Breast epithelium (tissue), 4 donors: ENCODE results near the gene FAM187B. TPM values are rescaled to one million over a fixed set of nuclear protein-coding genes. Genes with fewer than 3 reads are reported as not detected.
"Not testable (repeated sequence)": the region's sequence is repeated elsewhere in the genome, so short reads cannot be mapped to it uniquely, and the experiment has no call there.

ENCODE experiments used
- DNase-seq, 2 donors: peaks; one replicate each; pipeline ENCODE4 v3.0.0-alpha.2; 2019; ENCODE audit warnings: low spot score in 2 of 2
- H3K27ac ChIP-seq, 2 donors: fragments of 200-600 bp; sonication (generic) in 1 of 2; one replicate each; pipeline ENCODE4 v1.5.1; 2016 to 2019; ENCODE audit warnings: mild to moderate bottlenecking in 1 of 2
- H3K27me3 ChIP-seq, 2 donors: fragments of 200-600 bp; sonication (generic) in 1 of 2; one replicate each; pipeline versions ENCODE4 v1.5.1 to v1.6.0; 2017 to 2019; ENCODE audit warnings: control low read depth in 1 of 2, mild to moderate bottlenecking in 1 of 2
- H3K36me3 ChIP-seq: fragments of 200-600 bp; one replicate; pipeline ENCODE4 v1.5.1; 2019
- H3K4me1 ChIP-seq, 2 donors: fragments of 200-600 bp; sonication (generic); one replicate each; pipeline ENCODE4 v1.5.1; 2016 to 2019; ENCODE audit warnings: control low read depth in 1 of 2
- H3K4me3 ChIP-seq, 3 donors: fragments of 200-600 bp; sonication (generic); 1 replicate in 2 of 3; 2 replicates in 1 of 3; pipeline ENCODE4 v1.5.1; 2016 to 2019; ENCODE audit warnings: mild to moderate bottlenecking in 3 of 3, moderate library complexity in 2 of 3
- H3K9me3 ChIP-seq, 2 donors: fragments of 200-600 bp; sonication (generic) in 1 of 2; one replicate each; pipeline ENCODE4 v1.5.1; 2016 to 2019; ENCODE audit warnings: control low read depth in 1 of 2
- POLR2A ChIP-seq: fragments of 450-650 bp; IDR thresholded peaks from one replicate; pipeline ENCODE4 v1.6.1; 2016; ENCODE audit warnings: antibody characterized with exemption, mild to moderate bottlenecking, moderate library complexity
- POLR2AphosphoS5 ChIP-seq, 3 donors: sonication (generic); formaldehyde crosslinking; IDR thresholded peaks; one replicate each; pipeline ENCODE4 v1.6.1; 2017; ENCODE audit warnings: antibody characterized with exemption in 3 of 3
- intact Hi-C: fragments of 100-400 bp; cut with DNase I; formaldehyde crosslinking; loops from one replicate; pipeline ENCODE4 v1.15.1; 2023; ENCODE audit warnings: low total_unique reads
- total RNA-seq, 3 donors: library from RNA; depleted of rRNA; stranded (reverse); fragments of >200 nt; gene quantifications; one replicate each; pipeline ENCODE4 v1.1.0, GENCODE V29; 2016
- TF ChIP-seq, protein P1 (sequence below), 3 donors: fragments of 450-650 bp; IDR thresholded peaks; one replicate each; pipeline ENCODE4 v1.5.1; 2016 to 2017; ENCODE audit warnings: antibody characterized with exemption in 3 of 3, mild to moderate bottlenecking in 3 of 3, moderate library complexity in 3 of 3

FAM187B gene
- total RNA-seq, 3 donors from 2014 or later: 0.44 TPM; not detected in 2

DNA sequence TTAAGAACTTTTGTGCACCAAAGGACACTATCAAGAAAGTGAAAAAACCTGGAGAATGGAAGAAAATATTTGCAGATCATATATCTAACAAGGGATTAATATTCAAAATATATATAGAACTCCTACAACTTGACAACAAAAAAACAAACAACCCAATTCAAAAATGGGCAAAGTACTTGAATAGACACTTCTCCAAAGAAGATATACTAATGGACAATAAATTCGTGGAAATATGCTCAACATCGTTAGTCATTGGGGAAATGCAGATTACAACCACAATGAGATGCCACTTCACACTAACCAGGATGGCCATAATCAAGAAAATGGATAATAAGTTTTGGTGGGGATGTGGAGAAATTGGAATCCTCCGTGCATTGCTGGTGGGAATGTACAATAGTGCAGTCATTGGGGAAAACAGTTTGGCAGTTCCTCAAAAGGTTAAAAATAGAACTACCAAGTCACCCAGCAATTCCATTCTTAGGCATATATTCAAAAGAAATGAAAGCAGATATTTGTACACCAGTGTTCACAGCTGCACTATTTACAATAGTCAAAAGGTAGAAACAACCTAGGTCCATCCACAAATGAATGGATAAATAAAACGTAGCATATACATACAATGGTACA is 18.0 kb upstream of the FAM187B start:
- H3K4me1 ChIP-seq: peaks cover 0 to 6% of the 10 kb centered on the region in 2 donors
- TF ChIP-seq POLR2A: no peak
- TF ChIP-seq, protein P1, sequence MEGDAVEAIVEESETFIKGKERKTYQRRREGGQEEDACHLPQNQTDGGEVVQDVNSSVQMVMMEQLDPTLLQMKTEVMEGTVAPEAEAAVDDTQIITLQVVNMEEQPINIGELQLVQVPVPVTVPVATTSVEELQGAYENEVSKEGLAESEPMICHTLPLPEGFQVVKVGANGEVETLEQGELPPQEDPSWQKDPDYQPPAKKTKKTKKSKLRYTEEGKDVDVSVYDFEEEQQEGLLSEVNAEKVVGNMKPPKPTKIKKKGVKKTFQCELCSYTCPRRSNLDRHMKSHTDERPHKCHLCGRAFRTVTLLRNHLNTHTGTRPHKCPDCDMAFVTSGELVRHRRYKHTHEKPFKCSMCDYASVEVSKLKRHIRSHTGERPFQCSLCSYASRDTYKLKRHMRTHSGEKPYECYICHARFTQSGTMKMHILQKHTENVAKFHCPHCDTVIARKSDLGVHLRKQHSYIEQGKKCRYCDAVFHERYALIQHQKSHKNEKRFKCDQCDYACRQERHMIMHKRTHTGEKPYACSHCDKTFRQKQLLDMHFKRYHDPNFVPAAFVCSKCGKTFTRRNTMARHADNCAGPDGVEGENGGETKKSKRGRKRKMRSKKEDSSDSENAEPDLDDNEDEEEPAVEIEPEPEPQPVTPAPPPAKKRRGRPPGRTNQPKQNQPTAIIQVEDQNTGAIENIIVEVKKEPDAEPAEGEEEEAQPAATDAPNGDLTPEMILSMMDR (IDR thresholded peaks at IDR 0.05): no peak
- TF ChIP-seq POLR2AphosphoS5 (IDR thresholded peaks at IDR 0.05): no peak
- DNase-seq: no peak
- H3K27me3 ChIP-seq: no peaks in the 10 kb centered on the region
- no peak overlapping the region for H3K27ac ChIP-seq
- no peaks in the 10 kb centered on the region for H3K9me3 ChIP-seq
- H3K36me3 ChIP-seq: no peaks in the 10 kb centered on the region
- intact Hi-C loops: no loop called here
- H3K4me3 ChIP-seq: no peak overlapping the region

DNA sequence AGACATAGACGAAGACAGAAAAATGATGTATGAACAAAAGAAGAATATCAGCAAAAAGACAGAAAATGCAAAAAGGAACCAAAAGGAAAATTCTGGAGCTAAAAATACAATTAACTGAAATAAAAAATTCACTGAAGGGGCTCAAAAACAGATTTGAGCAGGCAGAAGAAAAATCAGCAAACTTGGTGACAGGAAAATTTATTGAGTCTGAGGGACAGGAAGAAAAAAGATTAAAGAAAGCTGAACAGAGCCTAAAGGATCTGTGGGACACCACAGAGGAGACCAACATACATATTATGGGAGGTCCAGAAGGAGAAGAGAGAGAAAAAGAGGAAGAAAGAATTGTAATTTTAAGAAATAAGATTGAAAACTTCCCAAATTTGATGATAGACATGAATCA is 12.9 kb upstream of the FAM187B start:
- Histone ChIP-seq H3K9me3 (no peaks in the 10 kb centered on the region), H3K4me3 (no peak overlapping the region), H3K27ac (no peak overlapping the region), H3K27me3 (no peaks in the 10 kb centered on the region), H3K4me1 (no peaks in the 10 kb centered on the region), H3K36me3 (no peaks in the 10 kb centered on the region)
- intact Hi-C loops: no loop called here
- DNase-seq: no peak
- TF ChIP-seq POLR2A: no peak
- TF ChIP-seq POLR2AphosphoS5 (IDR thresholded peaks at IDR 0.05): no peak
- TF ChIP-seq, protein P1 (IDR thresholded peaks at IDR 0.05): no peak

DNA sequence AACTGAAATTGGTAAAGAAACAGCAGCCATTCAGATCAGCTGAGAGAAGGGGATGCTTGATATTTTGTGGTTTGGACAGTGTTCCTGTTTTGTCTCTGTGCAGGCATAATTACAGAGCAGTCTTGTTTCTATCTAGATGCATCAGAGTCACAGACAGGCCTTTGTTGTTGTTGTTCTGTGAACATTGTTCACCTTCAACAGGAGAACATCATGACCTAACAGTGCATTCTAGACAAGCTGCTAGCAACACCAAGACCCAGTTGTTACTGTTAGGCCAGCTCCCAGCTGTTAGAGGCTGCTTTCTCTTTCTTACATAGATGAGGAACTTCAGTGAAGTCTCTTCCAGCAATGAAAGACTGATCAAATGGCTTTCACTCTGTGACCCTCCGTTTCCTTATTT is 11.8 kb upstream of the FAM187B start:
- H3K27me3 ChIP-seq: no peaks in the 10 kb centered on the region
- H3K27ac ChIP-seq: no peak overlapping the region
- H3K9me3 ChIP-seq: no peaks in the 10 kb centered on the region
- H3K36me3 ChIP-seq: no peaks in the 10 kb centered on the region
- TF ChIP-seq, protein P1 (IDR thresholded peaks at IDR 0.05): no peak
- TF ChIP-seq POLR2A: no peak
- intact Hi-C loops: no loop called here
- no peak overlapping the region for H3K4me3 ChIP-seq
- DNase-seq: no peak
- no peaks in the 10 kb centered on the region for H3K4me1 ChIP-seq

DNA sequence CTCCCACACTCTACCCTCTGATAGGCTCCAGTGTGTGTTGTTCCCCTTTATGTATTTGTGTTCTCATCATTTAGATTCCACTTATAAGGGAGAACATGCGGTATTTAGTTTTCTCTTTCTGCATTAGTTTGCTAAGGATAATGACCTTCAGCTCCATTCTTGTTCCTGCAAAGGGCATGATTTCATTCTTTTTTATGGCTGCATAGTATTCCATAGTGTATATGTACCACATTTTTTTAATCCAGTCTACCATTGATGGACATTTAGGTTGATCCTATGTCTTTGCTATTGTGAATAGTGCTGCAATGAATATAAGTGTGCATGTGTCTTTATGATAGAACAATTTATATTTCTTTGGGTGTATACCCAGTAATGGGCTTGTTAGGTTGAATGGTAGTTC is 11.1 kb upstream of the FAM187B start:
- intact Hi-C loops, DNase-seq, H3K9me3 ChIP-seq, H3K27me3 ChIP-seq, H3K36me3 ChIP-seq, H3K27ac ChIP-seq, H3K4me3 ChIP-seq, H3K4me1 ChIP-seq: not testable (repeated sequence)

DNA sequence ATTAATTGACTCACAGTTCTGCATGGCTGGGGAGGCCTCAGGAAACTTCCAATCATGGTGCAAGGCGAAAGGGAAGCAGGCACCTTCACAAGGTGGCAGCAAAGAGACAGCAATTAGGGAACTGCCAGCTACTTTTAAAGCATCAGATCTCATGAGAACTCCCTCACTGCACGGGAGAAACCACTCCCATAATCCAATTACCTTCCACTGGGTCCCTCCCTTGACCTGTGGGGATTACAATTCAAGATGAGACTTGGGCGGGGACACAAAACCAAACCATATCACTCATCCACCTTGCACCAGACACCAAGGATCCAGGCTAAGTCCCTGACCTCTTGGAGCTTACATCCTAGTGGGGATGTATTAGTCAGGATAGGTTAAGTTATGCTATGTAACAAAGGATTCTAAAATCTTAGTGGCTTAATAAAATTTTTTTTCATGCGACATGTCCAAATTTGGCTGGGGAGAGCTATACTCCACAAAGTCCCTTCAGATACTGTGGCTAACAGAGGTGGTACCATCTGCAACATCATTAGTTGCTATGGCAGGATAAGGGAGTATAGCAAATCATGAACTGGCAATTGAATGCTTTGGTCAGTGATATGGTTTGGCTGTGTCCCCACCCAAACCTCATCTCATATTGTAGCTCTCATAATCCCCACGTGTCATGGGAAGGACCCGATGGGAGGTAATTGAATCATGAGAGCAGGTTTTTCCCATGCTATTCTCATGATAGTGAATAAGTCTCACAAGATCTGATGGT is 8.3 kb upstream of the FAM187B start:
- DNase-seq: no peak
- Histone ChIP-seq H3K4me3 (no peak overlapping the region), H3K4me1 (no peaks in the 10 kb centered on the region), H3K36me3 (no peaks in the 10 kb centered on the region), H3K27ac (no peak overlapping the region), H3K27me3 (no peaks in the 10 kb centered on the region), H3K9me3 (no peaks in the 10 kb centered on the region)
- intact Hi-C loops: no loop called here
- no peak for TF ChIP-seq POLR2AphosphoS5 (IDR thresholded peaks at IDR 0.05)
- TF ChIP-seq POLR2A: no peak
- TF ChIP-seq, protein P1 (IDR thresholded peaks at IDR 0.05): no peak
